Stimulated activated CD8-positive, alpha-beta memory T cell treated with anti-CD3 and anti-CD28 coated beads, Interleukin-4, amount 100 ng/mL, for 1 hour (primary cell): ENCODE measurements around the gene CDC34.
A peak's percentile ranks its signal among the peaks of the same experiment; 100 is the strongest.

ENCODE experiments used
- DNase-seq, 2 donors: peaks; one replicate each; pipeline ENCODE4 v3.0.0-alpha.2; 2020; ENCODE audit warnings: low read depth in 2 of 2, low spot score in 1 of 2

CDC34 gene

GRCh38 chr19:588093-588740 lies 56.7 kb downstream of the CDC34 start:
- DNase-seq = peak in 1 of 2 donors; percentile 22

- no peak for DNase-seq
These were observed 57.5 kb downstream of the CDC34 start for GRCh38 chr19:588741-589692.

- no peak for DNase-seq
These were observed 58.3 kb downstream of the CDC34 start, which contains the start of gene HCN2 for GRCh38 chr19:589693-590395. Gene HCN2 (plus strand): TSS chr19:589881. CDS start chr19:589946, 65 bp downstream.

GRCh38 chr19:590396-590745 lies 58.8 kb downstream of the CDC34 start:
- no peak for DNase-seq

- no peak for DNase-seq
These were observed 59.2 kb downstream of the CDC34 start for GRCh38 chr19:590750-591098.

GRCh38 chr19:591099-591958 lies 59.8 kb downstream of the CDC34 start:
- no peak for DNase-seq
